Measurements from ENCODE around the gene GPX1. TPM values are rescaled to one million over a fixed set of nuclear protein-coding genes. Genes with fewer than 3 reads are reported as not detected.
"Not testable (repeated sequence)": the region's sequence is repeated elsewhere in the genome, so short reads cannot be mapped to it uniquely, and the experiment has no call there.

GPX1 gene
- total and polyA plus RNA-seq, 3 donors from 2014 or later, result 123 to 207 (median 129) TPM

DNA sequence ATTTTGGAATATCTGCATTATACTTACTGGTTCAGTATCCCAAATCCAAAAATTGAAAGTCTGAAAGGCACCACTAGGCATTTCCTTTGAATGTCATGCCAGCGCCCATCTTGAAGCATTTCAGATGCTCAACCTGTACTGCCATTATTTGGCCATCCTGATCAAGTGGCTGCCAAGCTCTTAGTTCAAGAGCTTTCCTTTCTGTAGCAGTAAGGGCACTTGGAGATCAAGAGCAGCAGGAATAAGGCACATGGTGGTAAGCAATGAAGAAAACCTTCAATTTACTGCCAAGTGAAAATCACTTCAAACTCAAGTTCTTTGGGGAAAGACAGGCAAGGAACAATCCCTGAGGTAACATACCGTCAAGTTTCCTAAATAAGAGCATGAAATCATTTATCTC is 43.6 kb upstream of the GPX1 start:
- H3K4me1 ChIP-seq, result peaks cover 14% of the 10 kb centered on the region
- intact Hi-C loops (cut with DNase I; ENCODE audit: low total_unique reads), result no loop called here
- H3K27ac ChIP-seq, result no peak overlapping the region

DNA sequence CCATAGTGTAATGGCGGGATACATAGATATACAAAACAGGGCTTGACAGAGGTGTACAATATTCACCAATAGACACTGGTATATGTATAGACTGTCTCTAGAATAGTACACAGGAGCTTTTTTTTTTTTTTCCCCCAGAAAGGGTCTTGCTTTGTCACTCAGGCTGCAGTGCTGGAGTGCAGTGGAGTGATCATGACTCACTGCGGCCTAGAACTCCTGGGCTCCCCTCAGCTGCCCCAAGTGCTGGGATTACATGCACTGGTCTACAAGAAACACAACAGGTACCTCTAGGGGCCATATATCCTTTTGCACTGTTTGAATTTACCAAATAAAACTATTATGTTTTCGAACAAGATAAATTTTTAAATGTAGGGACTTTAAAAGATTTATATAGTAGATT is 41.3 kb upstream of the GPX1 start:
- TF ChIP-seq, protein P1, sequence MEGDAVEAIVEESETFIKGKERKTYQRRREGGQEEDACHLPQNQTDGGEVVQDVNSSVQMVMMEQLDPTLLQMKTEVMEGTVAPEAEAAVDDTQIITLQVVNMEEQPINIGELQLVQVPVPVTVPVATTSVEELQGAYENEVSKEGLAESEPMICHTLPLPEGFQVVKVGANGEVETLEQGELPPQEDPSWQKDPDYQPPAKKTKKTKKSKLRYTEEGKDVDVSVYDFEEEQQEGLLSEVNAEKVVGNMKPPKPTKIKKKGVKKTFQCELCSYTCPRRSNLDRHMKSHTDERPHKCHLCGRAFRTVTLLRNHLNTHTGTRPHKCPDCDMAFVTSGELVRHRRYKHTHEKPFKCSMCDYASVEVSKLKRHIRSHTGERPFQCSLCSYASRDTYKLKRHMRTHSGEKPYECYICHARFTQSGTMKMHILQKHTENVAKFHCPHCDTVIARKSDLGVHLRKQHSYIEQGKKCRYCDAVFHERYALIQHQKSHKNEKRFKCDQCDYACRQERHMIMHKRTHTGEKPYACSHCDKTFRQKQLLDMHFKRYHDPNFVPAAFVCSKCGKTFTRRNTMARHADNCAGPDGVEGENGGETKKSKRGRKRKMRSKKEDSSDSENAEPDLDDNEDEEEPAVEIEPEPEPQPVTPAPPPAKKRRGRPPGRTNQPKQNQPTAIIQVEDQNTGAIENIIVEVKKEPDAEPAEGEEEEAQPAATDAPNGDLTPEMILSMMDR (IDR thresholded peaks at IDR 0.05), result no peak
- TF ChIP-seq POLR2A (IDR thresholded peaks at IDR 0.05), result no peak
- no peaks in the 10 kb centered on the region for H3K36me3 ChIP-seq (ENCODE audit: low read depth, missing control alignments)
- no peak overlapping the region for H3K4me3 ChIP-seq
- H3K4me1 ChIP-seq, result peaks cover 14% of the 10 kb centered on the region
- intact Hi-C loops (cut with DNase I; ENCODE audit: low total_unique reads), result no loop called here
- no peak overlapping the region for H3K27ac ChIP-seq
- H3K27me3 ChIP-seq, result no peaks in the 10 kb centered on the region
- DNase-seq, result no peak
- H3K9me3 ChIP-seq, result no peaks in the 10 kb centered on the region
- 96% methylated on average over 3 of the region's 3 CpGs for WGBS, 2 donors

More for the DNA sequence above, 43.6 kb upstream of the GPX1 start:
- 77 to 86% methylated on average over 2 of the region's 2 CpGs for WGBS, 2 donors
- Histone ChIP-seq H3K4me3 (no peak overlapping the region), H3K9me3 (no peaks in the 10 kb centered on the region), H3K27me3 (no peaks in the 10 kb centered on the region), H3K36me3 (ENCODE audit: low read depth, missing control alignments) (no peaks in the 10 kb centered on the region)
- DNase-seq, result no peak
- no peak for TF ChIP-seq POLR2A (IDR thresholded peaks at IDR 0.05)
- TF ChIP-seq, protein P1 (IDR thresholded peaks at IDR 0.05), result no peak

DNA sequence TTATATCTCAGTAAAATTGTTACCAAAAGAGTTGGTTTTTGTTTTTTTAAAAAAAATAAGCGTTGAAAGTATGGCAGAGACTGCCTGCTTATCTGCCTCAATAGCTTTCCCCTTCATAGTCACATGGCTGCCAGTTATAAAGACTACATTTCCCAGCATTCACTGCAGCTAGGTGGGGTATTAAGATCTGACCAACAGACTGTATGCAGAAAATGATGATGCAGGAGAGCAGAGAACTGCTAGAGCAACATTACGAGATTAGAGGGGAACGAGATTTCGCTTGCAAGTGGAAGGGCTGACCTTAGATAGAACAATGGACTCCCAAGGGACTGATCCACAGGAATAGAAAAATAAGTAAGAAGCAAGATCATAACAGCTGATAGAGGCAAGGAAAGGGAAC is 39.3 kb upstream of the GPX1 start:
- Histone ChIP-seq H3K27me3 (no peaks in the 10 kb centered on the region), H3K36me3 (ENCODE audit: low read depth, missing control alignments) (no peaks in the 10 kb centered on the region), H3K4me3 (no peak overlapping the region), H3K9me3 (no peaks in the 10 kb centered on the region), H3K27ac (no peak overlapping the region), H3K4me1 (peaks cover 15% of the 10 kb centered on the region)
- DNase-seq, result no peak
- intact Hi-C loops (cut with DNase I; ENCODE audit: low total_unique reads), result no loop called here
- no peak for TF ChIP-seq POLR2A (IDR thresholded peaks at IDR 0.05)
- TF ChIP-seq, protein P1 (IDR thresholded peaks at IDR 0.05), result no peak
- WGBS, 2 donors, result 32 to 39% methylated on average over 4 of the region's 4 CpGs

DNA sequence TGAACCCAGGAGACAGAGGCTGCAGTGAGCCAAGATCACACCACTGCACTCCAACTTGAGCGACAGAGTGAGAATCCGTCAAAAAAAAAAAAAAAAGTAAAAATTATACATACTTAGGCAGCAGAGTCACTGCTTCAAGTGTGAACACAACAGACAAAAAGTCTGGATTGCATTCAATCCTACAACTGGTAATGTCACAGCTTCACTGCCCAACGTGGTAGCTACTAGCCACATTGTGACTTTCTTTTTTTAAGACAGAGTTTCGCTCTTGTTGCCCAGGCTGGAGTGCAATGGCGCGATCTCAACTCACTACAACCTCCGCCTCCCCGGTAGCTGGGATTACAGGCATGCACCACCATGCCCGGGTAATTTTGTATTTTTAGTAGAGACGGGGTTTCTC is 33.2 kb upstream of the GPX1 start:
- H3K4me3 ChIP-seq; H3K36me3 ChIP-seq (ENCODE audit: low read depth, missing control alignments); H3K4me1 ChIP-seq; H3K27me3 ChIP-seq; H3K9me3 ChIP-seq; intact Hi-C loops (cut with DNase I; ENCODE audit: low total_unique reads); H3K27ac ChIP-seq; DNase-seq: not testable (repeated sequence)
- WGBS, 2 donors, result 81 to 93% methylated on average over 10 of the region's 10 CpGs

- no peak overlapping the region for H3K27ac ChIP-seq
- intact Hi-C loops (cut with DNase I; ENCODE audit: low total_unique reads), result no loop called here
- no peak for TF ChIP-seq POLR2A (IDR thresholded peaks at IDR 0.05)
- TF ChIP-seq, protein P1 (IDR thresholded peaks at IDR 0.05), result no peak
These were observed 31.1 kb upstream of the GPX1 start for GRCh38 chr3:49389297-49389696.

More at GRCh38 chr3:49389297-49389696, 31.1 kb upstream of the GPX1 start:
- H3K4me3 ChIP-seq, result no peak overlapping the region
- 95 to 97% methylated on average over 6 of the region's 6 CpGs for WGBS, 2 donors
- no peaks in the 10 kb centered on the region for H3K9me3 ChIP-seq
- H3K27me3 ChIP-seq, result no peaks in the 10 kb centered on the region
- no peaks in the 10 kb centered on the region for H3K36me3 ChIP-seq (ENCODE audit: low read depth, missing control alignments)
- H3K4me1 ChIP-seq, result no peaks in the 10 kb centered on the region
- DNase-seq, result no peak

All from testis (tissue), 3 donors.